ENCODE data around the gene UNC5CL.

Gene UNC5CL

DNA sequence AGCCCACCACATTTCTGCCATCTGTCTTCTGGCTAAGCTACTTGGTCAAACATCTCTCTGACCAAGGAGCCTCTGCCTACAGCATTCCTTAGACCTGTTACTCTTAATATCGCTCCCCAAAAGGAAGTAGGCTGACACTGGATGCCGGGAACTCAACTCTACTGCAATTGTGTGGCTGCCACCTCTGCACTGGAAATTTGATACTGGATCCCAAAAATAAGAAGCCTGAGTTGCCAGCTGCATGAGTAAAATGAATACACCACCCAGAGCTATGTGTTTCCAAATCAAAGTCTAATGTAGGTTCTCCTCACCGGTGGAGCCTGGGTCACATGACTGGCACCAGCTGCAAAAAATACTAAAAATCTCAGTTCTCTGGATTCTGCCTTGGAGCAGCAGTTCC, 36.9 kb downstream of the UNC5CL start:
- DNase-seq = no peak

DNA sequence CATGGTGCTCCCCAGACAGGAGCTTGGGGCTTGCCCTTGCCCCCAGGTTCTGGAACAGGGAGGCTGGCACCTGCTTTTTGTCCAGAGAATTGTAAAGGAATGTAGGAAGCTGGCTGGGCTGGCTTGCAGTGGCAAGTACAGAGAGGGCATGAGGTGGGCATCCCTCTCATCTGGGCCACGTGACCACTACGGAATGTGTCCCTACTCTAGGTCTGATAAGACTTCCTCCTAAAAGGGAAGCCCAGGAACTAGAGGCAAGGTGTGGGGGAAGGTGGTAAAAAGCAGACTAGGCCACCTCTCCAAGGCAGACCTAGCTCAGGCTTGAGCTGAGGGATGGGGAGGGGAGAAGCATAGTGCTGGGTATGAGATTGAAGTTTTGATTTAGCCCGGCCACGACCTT, 38.8 kb downstream of the UNC5CL start:
- no peak for DNase-seq

DNA sequence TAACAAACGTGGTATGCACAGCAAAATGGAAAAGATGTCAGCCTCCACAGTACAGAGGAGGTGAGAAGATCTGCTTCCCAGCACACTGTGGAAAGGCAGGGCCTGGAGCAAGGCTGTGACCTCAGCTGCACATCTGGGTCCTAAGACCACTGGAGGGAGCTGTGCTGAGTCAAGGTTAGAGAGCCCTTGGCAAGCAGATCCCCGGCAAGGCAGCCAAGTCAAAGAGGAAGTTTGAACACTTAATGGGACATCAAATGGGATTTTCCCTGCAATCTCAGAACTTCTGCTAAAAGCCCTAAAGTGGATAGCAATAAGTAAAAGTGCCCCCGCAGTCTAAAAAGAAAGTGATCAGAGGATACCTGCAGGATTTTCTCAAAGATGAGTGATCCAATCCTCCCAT, 39.5 kb downstream of the UNC5CL start:
- no peak for DNase-seq

DNA sequence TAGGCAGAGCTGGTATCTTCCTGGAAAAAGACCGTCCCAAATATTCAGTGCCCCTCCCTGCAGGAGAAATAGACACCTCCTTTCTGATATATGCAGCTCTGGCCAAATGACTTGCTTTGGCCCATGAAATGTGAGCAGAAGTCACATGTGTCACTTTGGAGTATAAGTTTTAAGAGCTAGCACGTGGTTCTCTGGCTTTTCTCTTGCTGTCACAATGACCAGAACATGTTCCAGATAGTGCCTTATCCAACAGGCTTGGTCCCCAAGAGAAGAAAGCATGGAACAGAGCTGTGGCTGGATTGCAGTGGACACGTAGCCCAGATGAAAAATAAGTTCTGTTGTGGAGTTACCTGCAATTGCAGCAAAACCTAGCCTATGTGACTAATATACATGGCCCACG, 40.4 kb downstream of the UNC5CL start:
- no peak for DNase-seq

DNA sequence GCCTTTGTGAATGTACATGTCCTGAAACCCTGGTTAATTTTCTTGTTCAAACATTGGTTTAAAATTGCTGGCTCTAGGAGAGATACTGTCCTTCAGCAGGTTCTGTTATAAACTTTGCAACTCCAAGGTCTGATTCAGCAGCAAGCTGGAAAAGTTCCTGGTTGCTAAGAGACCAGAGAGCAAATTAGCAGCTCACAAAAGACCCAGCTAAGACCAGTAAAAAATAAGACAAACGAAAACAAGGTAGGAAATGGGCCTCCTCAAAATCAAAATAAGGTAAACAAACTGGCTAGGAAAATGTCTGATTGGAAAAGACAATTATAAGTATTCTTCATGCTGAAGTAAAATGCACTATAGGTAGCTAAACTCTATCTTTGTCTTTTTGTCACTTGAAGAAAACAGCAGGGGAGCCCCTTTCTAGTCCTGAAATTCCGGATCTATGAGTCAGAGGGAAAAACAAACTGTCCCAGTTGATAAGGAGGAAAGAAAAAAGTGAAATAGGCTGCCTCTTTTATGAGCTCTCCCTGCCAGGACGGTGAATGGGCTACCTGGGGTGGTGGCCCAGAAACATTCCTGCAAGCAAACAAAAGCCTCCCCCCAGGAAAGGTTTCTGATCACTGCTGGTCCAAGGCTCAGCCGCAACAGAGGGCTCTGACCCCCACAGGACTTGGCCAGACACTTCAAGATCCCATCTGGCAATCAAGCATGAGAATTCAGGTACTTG, 41.6 kb downstream of the UNC5CL start:
- peak; percentile 13 for DNase-seq

DNA sequence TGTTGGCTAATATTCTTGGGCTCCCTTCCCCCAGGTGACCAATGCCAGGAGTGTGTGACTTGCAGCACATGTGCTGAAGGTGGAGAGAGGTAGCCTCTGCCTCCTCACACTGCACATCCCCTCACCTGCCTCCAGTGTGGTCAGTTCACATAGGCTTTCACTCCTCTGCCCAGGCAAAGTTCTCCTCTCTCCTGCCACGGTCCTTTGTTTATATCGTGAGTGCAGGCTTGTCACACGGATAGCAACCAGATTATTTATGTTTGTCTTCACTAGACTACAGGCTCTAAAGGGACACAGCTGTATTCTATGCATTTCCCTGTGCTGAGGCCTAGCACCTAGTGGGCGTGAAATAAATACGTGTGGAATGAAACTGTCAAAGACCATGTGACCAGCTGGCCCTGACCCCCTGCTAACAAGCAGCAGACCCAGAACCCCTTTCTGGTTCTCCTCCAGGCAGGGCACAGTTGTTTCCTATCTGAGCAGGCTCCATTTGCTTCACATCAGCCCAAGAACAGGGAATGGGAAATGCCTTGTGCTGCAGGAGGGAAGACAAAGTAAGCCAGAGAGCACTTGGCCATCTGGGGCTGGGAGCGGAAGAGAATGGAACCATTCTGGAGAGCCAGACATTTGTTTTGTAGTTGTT, 42.3 kb downstream of the UNC5CL start:
- no peak for DNase-seq

DNA sequence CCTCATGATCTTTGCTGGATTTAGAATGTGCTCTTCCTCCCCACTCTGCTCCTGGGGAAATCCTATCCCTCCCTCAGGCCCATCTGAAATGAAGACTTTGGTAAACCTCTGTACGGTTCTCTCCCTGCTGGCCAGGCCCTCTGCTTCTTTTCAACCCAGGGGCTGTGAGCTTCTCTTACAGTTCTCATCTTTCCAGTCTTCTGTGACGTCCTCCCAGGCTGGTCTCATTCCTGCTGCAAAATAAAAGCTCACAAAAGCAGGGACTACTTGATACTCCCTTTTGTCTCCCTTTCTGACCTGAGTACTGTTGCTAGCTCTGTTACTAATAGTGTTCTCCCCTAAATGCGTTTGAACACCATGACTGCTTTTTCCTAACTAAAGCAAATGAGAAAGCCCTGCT, 46.3 kb downstream of the UNC5CL start:
- DNase-seq = no peak

DNA sequence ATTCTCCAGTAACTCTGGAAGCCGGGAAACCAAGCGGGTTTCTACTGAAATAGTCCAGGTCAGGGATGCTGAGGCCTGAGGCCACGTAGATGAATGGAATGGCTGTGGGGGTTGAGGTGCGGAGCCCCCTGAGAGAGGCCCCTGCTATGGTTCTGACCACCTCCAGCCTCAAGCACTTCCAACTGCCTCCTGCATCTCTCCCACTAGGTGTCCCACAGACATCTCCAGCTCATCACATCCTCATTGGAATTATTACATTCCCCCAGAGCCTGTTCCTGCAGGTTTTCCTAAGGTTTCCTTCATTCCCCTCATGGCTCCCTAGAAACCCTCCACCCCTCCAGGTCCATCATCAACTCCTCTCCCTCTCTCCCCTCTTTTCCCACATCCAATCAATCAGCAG, 48.7 kb downstream of the UNC5CL start:
- DNase-seq = no peak

DNA sequence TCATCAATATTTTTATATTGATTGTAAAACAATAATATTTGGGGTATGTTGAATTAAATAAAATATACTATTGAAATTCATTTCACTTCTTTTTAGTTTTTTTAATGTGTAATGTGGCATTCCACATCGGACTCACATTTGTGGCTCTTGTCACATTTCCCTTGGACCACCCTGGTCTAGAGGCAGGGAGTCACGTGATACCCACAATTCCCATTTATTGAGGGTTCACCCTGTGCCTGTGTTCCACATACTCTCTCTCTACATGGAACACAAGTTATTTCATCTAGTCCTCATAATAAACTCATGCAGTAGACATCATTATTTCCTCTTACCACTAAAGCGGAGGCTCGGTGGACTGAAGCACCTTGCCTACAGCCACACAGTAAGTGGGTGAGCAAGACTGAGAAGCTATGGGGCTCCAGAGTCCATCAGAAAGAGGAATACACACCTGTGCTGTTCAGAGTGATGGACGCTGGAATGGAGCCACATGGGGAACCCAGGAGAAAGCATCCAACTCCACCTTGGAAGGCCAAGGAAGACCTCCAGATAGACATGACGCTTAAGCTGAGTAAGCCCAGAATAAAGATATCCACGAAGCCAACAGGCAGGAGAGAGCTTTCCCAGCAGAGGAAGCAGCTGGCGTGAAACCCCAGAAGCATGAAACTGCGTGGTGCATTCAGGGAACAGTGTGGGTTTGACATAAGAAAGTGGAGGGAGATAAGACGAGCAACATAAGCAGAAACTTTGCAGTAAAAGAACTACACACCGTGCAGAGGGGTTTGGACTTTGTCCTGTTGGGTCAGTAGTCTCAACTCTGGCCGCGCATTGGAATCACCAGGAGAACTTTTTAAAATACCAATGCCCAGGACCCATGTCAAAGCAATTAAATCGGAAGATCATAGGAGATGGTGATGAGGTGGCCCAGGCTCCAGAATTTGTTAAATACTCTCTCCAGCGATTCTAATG, 49.5 kb downstream of the UNC5CL start:
- no peak for DNase-seq

DNA sequence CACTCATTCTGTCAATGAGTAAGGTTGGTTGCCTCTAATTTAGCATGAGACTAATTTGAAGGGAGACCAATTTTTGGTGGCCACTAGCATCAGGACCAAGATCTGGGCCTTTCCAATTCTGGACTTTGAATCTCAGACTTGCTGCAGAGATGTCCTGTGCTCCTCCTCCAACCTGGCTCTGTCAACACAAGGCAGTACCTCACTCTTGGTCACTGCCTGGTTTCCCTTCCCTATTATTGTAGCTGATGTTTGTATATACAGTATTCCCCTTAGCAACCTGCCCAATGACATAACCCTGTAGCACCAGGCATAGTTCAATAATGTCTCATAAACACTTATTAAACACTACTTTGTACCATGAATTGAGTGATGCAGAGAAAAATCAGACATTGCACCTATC, 50.4 kb downstream of the UNC5CL start:
- DNase-seq = no peak

DNA sequence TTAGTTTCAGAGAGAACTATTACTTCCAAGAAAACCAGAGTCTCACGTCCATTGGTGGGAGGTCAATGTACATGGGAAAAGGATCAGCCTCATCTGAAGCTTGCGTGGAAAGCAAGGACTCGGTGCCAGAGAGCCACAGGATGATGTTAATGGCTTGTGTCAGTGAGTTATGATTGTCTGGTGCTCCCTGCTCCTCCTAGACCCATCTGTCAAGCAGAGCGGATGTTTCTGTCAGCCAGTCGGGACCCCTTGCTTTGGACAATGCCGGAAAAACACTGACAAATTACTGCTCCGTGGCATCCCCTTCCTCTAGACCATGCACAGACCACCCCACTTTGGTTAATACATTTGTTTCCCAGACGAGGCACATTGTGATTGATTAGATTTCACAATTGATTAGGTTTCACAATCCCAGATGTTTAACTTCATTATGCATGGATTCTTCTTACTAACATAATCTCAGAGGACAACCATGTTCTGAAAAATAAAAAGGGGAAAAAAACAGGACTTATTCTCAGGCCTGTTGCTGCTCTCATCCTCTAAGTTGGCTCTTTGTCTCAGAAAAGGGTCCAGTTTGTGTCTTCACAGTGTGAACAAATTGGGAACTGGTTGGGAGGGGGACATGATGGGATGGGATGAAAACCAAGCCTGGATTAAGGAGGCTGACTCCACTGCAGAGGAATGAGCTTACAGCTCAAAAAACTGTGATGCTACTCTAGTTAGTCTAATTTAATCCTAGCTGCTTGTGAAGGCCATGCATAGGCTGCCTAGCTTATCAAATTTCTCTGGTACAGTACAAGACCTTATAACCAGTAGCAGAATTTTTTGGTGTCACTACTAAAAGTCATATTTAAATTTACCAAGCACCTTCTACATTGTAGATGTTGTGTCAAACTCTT, 51.9 kb downstream of the UNC5CL start:
- DNase-seq = no peak

DNA sequence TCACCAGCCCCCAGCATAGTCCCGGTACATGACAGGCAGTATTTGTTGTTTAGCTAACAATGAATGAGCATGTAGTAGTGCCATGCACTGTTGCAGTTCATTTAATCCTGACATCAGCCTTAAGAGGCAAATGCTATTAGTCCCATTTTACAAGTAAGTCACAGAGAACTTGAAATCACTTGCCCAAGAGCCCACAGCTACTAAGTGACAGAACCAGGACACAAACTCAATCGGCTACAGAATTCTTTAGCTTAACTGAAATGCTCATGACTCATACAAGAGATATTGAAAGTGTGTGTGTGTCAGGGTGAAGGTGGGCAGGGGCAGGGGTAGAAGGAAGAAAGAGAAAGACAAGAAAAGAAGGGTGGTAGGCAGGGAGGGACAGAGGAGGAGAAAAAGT, 52.7 kb downstream of the UNC5CL start:
- no peak for DNase-seq

DNA sequence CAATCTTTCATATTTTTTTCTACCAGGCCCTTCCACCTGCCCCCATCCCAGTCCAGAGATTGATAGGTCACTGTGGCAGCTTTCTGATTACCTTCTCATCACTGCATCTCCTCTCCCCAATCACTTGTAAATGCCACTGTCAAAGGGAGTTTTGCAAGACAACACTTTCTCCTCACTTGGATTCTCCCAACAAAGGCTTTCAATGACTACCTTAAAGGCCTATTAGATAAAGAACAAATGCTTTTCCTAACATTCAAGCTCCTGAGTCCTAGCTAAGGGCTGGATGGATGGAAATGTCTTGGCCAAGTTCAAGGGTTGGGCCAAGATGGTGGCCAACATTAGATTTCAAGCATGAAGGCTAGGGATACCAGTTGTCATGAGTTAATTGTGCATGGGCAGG, 55.3 kb downstream of the UNC5CL start:
- no peak for DNase-seq

DNA sequence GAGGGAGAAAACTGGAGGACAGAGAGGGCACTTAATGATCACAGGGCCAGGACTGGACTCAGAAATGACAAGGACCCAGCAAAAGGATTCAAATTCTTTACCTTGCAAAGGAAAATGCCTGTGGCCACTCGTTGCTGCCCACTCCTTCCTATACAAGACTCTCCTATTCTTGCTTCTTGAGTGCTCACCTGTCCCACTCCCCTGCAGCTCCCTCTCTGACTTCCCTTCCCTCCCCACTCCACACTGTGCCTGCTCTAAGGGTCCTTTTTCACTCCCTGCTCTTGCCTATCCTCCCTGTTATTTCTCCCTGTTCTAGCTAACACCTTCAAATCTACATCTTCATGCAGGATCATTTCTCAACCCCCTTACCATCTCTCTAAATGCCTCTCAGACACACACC, 56.1 kb downstream of the UNC5CL start:
- no peak for DNase-seq

DNA sequence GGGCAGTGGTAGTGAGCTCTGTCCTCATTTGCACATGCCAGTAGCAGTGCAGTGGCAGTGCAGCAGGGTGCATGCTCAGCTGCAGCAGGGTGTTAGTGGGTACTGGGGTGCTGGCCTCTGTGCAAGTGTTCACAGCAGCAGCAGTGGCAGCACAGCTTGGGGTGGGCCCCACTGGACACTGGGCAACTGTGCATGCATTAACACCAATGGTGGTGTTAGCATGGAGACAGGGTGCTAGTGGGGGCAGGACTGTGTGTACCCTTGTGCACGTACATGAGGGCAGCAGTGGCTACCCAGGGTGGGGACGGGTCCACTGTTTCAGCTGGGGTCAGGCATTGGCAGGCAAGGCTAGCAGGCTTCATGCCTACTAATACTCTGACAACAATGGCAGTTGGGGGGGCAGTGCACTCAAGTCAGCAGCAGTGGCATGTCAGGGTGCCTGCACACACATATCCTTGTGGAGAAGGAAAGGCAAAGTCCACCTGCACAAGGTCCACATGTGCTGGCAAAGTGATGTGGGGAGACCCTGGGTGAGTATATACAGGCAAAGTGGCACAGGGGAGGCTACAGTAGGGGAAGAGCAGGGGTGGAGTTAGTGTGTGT, 60.2 kb downstream of the UNC5CL start:
- DNase-seq = no peak

DNA sequence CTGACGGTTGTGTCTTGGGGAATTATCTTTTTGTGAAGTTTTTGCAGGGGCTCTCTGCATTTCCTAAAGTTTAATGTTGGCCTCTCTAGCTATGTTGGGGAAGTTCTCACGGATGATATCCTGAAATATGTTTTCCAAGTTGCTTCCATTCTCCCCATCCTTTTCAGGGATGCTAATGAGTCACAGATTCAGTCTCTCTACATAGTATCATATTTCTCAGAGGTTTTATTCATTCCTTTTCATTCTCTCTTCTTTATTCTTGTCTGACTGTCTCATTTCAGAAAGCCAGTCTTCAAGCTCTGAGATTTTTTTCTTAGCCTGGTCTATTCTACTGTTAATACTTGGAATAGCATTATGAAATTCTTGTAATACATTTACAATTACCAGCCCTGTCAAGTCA, 61.3 kb downstream of the UNC5CL start:
- no peak for DNase-seq

DNA sequence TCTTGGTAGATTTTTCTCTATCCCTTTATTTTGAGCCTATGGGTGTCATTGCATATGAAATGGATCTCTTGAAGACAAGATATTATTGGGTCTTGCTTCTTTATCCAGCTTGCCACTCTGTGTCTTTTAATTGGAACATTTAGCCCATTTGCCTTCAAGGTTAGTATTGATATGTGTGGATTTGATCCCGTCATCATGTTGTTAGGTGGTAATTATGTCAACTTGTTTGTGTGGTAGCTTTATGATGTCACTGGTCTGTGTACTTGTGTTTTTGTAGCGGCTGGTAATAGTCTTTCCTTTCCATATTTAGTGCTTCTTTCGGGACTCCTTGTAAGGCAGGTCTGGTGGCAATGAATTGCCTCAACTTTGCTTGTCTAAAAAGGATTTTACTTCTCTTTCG, 61.9 kb downstream of the UNC5CL start:
- no peak for DNase-seq
